Neural progenitor cell (in vitro differentiated cells): ENCODE data around the gene KRTAP12-1.

Source experiments
- EZH2 ChIP-seq: fragments of 200-600 bp; sonication (generic); IDR thresholded peaks from 2 replicates; pipeline ENCODE4 v1.6.1; 2017; ENCODE audit warnings: antibody characterized with exemption, mild to moderate bottlenecking, moderate library complexity
- TF ChIP-seq, protein P1 (sequence below): fragments of 200-600 bp; sonication (generic); IDR thresholded peaks from 2 replicates; pipeline ENCODE4 v1.5.1; 2017; ENCODE audit warnings: antibody characterized with exemption, mild to moderate bottlenecking

DNA sequence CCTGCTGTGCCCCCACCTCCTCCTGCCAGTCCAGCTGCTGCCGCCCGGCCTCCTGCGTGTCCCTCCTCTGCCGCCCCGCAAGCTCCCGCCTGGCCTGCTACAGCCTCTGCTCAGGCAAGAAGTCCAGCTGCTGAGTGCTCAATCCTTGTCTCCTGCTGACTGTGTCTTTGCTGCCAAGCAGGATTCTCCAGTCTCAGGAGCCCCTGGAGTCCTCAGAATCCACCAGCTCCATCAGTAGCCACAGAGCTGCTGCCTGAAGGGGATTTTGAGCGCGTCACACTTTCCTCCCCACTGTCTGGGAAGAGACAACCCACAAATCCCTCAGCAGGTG lies 34.8 kb downstream of the KRTAP12-1 start:
- no peak for TF ChIP-seq EZH2
- TF ChIP-seq, protein P1, sequence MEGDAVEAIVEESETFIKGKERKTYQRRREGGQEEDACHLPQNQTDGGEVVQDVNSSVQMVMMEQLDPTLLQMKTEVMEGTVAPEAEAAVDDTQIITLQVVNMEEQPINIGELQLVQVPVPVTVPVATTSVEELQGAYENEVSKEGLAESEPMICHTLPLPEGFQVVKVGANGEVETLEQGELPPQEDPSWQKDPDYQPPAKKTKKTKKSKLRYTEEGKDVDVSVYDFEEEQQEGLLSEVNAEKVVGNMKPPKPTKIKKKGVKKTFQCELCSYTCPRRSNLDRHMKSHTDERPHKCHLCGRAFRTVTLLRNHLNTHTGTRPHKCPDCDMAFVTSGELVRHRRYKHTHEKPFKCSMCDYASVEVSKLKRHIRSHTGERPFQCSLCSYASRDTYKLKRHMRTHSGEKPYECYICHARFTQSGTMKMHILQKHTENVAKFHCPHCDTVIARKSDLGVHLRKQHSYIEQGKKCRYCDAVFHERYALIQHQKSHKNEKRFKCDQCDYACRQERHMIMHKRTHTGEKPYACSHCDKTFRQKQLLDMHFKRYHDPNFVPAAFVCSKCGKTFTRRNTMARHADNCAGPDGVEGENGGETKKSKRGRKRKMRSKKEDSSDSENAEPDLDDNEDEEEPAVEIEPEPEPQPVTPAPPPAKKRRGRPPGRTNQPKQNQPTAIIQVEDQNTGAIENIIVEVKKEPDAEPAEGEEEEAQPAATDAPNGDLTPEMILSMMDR = no peak
